GOT3 (cell line): ENCODE results near the gene MORF4L1.
"Not testable (repeated sequence)": the region's sequence is repeated elsewhere in the genome, so short reads cannot be mapped to it uniquely, and the experiment has no call there.

ENCODE experiments used
- DNase-seq: peaks from one replicate; lab custom pipeline; 2025; ENCODE audit warnings: mixed read lengths; lab: John Stamatoyannopoulos, UW

The MORF4L1 gene

DNA sequence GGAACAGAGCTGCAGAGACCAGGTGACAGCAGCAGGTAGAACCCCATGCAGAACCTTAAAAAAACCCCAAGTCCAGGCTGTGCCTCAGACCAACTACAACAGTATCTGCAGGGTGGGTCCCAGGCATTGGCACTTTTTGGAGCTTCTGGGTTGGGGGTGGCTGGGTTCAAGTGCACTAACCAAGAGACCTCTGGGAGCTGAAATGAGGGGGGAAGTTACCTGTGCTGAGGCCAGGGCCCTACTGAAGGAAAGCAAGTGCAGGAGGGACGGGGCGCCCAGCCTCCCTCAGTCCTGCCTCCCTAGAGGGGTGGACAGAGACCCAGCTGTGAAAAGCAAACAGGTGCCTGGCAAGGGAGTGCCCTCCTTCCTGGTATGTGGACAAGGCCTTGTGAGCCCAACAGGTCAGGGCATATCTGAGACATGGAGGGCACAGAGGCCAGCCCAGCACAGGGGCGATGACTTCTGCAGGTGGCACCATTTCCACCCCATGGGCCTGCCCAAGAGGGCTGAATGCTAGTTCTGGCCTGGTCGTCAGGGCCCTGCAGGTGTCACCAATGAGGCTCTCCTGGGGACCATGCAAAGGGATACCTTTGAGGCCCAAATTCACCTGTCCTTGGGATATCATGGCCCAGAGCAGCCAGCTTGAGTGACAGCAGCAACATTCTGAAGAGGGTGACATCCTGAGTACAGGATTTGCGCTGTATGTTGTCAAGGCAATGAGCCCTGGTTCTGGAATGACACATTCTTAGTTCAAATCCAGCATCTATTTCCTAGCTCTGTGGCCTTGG lies 53.5 kb downstream of the MORF4L1 start:
- no peak for DNase-seq

DNA sequence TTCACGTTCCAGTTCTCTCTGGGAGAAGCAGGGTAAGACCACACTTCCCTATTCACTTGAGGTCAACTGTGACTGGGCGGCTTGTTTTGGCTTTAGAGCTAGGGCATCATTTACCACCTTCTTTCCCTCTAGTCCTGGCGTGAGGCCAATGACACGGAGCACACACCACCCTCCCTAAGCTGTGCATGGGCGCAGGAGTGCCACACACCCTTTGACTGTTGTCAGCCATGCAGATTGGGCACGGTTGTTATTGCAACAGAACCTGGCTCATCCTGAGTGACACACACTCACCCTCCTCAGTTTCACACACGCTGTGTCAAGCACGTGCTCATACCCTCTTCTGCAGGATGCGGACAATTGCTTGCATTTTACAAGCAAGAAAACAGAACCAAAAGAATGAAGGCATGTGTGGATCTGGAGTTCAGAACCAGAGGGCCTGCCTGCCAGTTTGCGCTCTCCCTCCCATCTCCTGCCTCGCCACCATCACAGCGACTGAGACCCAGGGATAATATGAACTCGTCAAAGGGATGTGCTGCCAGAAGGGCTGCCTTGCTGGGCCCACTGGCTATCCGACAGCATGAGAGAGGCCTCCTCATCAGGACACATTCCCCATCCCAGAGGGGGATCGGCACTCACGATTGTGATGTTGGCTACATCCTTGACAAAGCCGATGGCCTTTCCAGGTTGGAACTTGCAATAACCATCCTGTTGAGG lies 54.5 kb downstream of the MORF4L1 start:
- DNase-seq = no peak

DNA sequence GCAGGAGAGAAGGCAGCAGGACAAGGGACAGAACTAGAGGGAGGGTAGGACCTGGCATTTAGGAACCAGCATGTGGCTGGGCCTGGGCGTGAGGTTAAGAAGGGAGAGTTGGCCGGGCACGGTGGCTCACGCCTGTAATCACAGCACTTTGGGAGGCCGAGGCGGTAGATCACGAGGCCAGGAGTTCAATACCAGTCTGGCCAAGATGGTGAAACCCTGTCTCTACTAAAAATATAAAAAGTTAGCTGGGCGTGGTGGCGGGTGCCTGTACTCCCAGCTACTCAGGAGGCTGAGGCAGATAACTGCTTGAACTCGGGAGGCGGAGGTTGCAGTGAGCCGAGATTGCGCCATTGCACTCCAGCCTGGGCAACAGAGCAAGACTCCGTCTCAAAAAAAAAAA lies 55.5 kb downstream of the MORF4L1 start:
- DNase-seq = not testable (repeated sequence)

DNA sequence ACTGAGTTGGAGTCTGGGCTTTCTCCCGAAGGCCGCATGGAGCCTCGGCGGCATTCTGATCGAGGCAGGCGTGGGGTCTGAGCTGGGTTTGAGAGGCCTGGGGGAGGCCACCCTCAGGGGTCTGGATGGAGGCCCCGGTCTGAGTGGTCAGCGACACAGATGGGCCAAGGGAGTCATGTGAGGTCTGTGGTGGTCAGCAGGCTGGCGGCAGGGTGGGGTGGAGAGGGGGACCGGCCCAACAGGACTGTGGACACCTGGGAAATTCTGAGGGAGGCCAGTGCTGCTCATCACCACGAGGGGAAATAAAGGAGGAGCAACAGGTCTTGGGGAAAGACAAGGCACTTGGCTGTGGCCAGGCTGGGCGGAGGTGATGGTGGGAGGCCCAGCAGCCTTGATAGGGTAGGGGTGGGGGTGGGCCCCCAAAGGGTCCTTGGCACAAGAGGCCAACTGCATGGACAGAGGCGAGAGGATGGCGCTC lies 56.0 kb downstream of the MORF4L1 start:
- no peak for DNase-seq

DNA sequence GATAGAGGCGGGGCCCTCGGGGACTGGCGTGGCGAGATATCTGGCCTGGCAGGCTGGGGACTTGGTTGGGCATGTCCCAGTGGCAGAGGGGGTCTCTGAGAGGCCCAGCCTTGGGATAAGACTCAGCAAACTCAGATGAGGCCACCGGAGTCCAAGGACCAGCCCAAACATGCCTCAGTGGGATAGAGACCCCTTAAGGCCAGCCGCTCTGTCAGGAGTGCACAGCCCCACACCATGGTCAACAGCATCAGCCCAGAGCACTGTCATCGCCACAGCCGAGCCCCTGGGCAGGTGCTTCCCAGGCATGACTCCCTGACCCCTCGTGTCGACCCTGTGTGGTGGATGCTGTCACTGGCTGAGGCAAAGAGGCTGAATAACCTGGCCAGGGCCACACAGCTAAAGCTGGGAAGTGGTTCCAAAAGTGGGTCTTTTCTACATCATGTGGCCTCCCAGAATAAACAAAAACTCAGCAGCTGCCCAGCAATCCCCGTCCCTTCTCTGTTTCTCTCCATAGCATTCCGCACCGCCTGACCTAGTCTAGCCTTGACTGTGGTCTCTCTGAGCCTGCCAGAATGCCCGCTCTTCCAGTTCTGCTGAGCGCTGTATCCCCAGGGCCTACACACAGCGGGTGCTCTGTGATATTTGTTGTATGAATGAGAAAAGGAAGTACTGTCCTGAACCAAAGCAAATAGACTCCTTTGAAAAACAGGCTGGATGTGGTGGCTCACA lies 57.0 kb downstream of the MORF4L1 start:
- no peak for DNase-seq

DNA sequence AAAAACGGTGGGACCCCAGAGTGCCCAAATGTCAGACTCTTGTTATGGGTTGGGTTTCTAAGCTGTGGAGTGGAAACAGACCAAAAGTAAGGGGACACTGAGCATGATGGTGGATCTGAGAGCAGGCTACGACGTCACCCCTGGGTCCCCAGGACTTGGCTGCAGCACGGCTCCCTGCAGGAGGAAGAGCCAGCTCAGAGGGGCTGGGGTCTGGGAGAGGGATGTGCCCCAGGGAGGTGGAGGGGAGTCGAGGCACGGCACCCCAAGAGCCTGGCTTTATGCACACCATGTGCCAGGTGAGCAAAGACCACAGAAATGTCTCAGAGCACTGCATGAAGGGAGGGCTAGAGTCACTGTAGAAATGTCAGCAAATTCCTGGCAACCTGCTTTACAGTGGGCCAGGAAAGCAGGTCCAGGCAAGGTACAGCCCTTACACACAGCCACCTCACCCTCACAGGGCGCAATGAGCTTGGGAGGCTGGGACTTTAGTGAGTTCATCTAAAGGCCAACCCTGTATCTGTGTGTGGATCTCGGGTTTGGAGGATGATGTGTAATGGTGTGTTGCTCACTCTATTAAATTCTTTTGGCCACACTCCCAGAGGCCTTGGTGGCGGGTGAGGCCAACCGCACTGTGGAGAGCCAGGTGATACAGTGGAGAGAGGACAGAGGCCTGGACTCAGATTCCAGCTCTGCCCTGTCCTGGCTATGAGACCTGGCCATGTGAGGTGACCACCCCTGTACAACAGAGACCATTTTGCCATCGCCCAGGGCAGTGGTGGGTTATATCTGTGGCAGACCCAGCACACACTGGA lies 58.1 kb downstream of the MORF4L1 start:
- no peak for DNase-seq

DNA sequence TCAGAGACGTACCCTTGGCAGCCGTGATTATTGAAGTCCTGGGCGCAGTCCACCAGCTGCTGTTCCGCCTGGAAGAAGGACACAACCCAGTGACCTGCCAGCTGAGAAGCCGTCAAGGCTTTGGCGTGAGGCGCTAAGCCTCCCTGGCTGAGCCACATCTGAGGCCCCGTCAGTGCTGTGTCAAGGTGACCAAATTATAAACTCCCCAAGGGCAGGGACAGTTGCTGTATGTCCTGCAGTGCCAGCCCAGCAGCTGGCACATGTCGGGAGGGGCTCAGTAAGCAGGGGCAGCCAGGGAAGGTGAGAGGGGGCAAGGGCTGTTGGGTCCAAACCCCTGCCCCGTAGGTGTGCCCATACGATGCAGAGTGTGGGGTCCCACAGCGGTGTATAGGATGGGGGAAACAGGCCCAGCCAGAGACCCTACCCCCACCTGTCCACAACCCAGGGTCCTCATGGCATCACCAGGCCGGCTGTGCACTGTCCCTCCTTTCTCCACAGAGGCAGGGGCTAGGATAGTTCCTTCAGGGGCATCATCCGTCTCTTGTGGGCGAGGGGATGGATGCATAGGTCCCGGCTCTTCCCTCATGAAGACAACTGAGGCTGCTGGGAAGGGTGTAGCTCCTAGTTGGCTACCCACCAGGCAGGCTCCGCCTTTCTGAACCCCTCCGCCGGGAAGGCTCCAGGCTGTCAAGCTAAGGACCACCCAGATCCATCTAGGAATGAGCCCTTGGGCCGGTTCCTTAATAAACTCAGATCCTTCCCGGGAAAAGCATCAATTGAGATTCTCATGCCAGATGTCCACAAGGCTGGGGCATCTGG lies 59.0 kb downstream of the MORF4L1 start:
- DNase-seq = no peak

DNA sequence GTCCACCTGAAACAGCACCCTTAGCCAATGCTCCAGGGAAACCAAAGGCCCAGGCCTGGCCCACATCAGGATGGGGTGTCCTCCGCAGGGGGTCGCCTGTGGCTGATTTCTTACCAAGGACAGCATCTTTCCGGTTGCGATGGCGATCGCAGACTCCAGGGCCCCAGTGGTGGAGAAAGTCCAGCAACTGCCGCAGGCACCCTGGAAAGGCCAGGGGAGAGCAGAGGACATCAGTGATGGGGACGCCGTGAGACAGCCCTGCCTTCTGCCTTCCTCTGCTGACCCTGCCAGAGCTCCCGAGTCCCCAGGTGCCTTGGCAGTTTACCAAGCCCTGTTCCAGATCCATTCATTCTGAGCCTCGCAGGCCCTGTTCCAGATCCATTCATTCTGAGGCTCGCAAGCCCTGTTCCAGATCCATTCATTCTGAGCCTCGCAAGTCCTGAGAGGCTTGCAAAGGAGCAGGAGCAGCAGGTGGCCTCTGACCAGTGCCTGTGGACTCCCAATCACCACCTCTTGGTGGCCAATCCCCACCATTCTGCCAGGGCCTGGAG lies 59.6 kb downstream of the MORF4L1 start:
- DNase-seq = no peak

DNA sequence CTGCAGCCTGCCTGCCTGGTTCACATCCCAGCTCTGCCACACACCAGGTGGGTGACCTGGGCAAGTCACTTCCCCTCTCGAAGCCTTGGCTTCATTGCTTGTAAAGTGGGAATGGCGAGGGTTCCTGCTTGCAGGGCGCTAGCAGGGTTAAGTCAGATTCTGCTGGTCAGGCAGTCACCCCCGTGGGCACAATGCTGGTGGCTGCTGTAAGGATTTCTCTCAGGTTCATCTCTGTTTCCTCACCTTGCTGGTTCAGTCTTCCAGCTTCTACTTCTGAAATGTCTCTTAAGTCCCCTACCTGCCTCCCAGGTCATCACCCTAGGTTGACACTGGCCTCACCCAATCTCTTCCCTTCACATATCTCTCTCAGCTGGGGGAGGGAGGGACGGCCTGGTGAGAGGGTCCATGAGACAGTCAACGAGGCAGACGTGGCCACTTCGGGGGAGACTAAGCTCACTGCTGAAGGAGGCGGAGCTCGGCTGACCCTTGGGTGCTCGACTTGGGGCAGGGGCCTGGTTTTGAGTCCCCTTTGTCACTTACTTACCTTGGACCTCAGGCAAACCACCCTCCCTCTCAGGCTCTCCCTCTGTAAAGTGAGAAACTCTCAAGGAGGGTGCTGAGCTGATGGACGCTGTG lies 60.6 kb downstream of the MORF4L1 start:
- DNase-seq = no peak

DNA sequence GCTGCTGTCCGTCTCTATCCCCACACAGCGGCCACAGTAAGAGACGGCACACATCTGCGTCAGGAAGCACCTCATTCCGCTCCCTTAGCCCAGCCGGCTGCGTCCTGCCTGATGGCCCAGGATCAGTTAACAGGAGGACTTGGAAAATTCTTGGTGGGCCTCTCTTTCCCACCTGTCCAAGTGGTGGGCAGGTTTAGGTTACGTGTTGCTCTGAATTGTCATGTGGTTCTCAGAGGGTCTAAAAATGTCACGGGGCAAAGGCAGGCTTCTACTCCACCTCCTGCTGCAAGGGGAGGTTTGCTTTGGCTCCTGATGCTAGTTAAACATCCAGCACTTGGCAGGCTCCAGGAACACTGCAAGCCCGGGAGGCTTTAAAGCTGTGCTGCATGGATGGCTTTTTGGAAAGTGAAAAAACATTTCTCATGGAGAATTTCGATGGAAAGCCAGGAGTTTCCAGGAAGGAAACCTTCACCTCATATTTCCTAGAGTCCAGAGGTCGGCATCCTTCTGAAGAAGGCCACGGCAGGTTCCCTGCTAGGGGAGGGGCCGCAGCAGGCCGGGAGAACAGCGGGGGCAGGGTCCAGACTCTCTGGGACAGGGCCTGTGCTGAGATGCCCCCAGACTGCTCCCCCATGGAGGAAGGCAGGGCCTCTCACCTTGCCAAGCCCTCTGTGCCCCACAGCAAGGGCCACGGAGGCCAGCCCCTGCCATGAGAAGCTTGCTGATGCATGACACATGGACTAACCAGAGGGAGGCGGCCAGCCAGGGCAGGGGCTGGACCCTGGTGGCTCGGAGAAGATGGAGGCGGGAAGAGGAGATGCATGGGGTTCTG lies 61.3 kb downstream of the MORF4L1 start:
- no peak for DNase-seq

DNA sequence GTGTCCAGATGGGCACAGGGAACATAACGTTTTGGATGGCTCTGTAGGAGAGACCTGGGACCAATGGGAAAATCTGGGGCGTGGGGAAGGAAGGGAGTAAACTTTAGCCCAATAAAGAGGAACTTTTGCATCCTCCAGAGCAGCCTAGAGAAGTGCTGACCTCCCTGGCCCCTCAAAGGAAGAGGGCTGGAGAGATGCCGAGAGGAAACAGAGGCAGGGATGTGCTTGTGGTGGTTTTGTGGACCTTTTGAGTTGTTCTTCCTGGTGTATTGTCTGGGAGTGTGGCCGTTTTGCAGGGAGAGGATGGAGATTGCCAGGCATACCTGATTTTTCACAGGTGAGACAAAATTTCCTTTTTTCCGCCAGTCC lies 61.9 kb downstream of the MORF4L1 start:
- DNase-seq = no peak

DNA sequence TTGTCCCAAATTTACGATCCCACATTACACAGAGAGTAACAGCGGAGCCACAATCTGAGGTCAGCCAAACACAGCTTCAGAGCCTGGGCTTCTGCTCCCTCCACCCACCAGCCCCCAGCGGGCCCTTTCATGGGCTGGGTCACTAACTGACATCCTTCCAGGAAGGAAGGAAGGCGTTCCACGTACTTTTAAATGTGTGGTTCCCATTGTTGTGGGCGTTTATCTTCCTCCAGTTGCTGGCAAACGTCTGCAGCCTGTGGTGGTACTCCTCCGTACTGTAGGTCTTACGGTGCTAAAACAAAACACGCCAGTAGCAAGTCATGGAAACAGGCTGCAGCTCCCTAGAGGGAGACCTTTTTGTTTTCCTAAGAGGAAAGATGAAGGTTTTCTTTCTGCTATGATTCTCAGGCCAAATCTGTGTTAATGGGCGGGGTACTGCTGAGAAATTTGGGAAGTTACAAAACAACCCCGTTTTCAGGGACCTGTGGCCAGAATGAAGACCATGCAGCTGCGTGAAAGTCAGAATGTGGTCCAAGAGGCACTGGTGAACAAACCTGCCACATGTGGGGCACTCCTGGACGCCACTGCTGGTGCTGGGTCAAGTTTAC lies 64.5 kb downstream of the MORF4L1 start:
- no peak for DNase-seq

DNA sequence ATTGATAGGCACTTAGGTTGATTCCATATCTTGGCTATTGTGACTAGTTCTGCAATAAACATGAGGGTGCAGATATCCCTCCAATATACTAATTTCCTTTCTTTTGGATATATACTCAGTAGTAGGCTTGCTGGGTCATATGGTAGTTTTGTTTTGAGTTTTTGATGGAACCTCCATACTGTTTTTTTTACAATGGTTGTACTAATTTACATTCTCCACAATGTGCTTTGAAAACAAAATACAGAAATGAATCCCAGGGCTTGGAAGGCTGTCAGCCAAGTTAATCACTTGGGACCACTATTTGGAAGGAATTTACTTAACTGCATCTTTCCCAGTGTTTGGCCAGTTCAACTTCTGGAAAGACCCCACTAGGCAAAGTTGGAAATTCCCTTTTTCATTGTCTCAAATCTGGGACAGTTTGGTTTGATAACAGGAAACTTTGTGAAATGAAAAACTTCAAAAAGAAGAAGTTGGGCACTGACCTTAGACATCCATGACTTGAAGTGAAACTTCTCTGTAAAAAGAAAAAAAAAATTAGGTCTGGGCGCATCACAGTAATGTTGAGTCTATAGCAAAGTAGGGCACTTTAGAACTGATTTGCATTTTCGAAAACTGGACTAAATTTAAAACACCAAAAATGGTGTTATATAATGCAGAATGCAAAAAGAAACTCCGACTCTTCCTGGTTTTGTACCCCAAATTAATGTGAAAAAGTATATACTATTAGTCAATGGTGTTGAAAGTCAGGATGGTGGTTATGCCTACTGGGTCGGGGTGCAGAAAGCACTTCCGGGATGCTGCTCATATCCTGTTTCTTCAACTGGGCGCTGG lies 66.2 kb downstream of the MORF4L1 start:
- DNase-seq = no peak

DNA sequence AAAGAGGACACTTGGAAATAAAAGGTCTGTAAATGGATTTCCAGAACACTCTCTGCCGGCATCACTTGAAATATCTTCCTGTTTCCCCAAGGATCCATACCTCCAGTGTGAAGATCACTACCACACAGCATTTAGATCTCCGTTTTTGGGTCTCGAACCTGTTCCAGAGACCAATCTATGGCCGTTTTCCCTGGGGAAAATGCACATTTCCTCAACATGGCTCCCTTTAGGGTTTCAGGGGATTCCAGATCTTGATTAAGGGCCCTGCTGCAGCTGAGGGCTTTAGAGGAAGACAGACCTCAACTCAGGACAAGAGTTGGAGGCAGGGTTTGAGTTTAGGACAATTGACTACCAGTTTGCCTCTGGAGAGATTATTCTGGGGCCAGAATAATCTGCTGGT lies 70.1 kb downstream of the MORF4L1 start:
- no peak for DNase-seq

DNA sequence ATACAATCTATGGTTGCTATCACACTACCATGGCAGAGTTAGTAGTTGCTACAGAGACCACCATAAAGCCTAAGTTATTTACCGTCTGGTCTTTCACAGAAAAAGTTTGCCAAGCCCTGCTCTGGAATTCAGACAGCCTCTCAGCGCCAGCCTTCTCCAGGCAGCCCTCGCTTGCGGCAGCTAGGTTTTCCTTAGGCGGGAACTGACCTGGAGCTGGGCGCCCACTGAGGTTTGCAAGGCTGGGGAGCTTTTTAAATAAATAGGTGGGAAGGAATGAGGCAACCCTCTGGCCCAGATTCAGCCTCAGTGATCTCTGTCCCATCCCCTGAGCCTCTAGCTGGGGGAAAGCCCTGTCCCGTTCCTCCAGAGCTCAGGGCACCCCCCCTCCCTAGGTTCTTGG lies 71.0 kb downstream of the MORF4L1 start:
- no peak for DNase-seq

DNA sequence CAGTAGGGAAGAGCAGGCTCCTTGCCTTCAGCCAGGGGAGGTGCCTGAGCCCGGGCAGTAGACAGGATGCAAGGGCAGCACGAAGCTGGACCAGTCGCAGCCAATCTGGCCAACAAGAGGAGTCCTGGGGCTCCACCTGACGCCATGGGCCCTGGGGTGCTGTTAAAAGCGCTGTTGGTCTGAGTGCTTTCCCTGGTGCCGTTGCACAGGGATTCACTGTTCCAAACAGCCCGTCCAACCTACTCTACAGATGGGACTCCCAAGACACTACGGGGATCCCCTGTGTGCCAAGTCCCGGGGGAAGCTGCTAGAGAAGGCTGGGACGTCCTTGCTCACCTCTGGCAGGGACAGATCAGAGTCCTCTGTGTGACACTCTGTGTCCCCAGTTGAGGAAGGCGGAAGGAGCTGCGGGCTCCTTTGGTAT lies 71.5 kb downstream of the MORF4L1 start:
- no peak for DNase-seq

DNA sequence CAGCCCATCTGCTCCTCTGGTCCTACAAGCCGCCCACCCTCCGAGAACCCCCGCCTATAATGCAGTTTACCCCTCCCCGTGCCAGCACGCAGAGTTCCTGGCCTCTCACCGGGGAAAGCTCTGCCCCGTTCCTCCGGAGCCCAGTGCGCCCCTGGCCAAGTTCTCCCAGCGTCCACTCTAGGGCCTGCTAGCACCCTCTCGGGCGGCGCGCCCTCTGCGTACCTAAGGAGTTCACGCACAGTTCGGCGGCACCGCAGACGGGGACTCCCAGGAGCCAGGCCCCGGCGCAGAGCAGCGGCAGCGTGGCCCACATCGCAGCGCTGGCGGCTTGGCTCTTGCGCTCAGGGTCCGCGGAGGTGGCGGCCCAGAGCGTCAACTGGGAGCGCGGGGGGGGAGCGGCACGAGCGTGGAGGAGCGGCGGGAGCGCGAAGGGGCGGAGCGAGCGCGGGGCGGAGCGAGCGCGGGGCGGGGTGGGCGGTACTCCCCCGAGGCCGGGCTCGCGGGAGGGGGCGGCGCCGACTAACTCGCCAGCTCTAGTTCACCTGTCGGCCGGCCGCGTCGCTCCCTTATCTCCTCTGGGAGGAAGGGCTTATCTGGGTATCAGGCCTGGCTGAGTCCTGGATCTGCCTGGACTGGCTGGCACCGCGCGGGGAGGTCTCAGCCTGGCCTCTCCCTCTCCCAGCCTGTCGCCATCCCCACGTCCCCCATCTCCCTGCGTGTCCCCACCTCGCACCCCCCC lies 72.1 kb downstream of the MORF4L1 start, which contains the start of gene CTSH:
Gene CTSH (minus strand): TSS at position 378 of the 739 bp plus-strand sequence. CDS start 65 bp downstream, at position 313.
- no peak for DNase-seq
